Breast epithelium (tissue), 3 donors: Measurements from ENCODE around the gene PRPSAP1.

Experiments used
- CTCF ChIP-seq, 3 donors: fragments of 450-650 bp; IDR thresholded peaks; one replicate each; pipeline ENCODE4 v1.5.1; 2016 to 2017; ENCODE audit warnings: antibody characterized with exemption in 3 of 3, mild to moderate bottlenecking in 3 of 3, moderate library complexity in 3 of 3
- POLR2AphosphoS5 ChIP-seq, 3 donors: sonication (generic); formaldehyde crosslinking; IDR thresholded peaks; one replicate each; pipeline ENCODE4 v1.6.1; 2017; ENCODE audit warnings: antibody characterized with exemption in 3 of 3

GRCh38 chr17:76399175-76400172 is 45.8 kb upstream of the PRPSAP1 start:
- TF ChIP-seq CTCF (IDR thresholded peaks at IDR 0.05) (no peak), POLR2AphosphoS5 (IDR thresholded peaks at IDR 0.05) (no peak)
